ENCODE measurements around the gene RAD51B.

RAD51B gene

GRCh38 chr14:68369281-68370056, 549.9 kb downstream of the RAD51B start:
- H3K27ac ChIP-seq = no peak overlapping the region
- TF ChIP-seq CTCF (conservative IDR thresholded peaks at IDR 0.05) (no peak), ZFX (IDR thresholded peaks at IDR 0.05) (no peak)

- H3K27ac ChIP-seq = no peak overlapping the region
- TF ChIP-seq ZFX (IDR thresholded peaks at IDR 0.05) (no peak), CTCF (conservative IDR thresholded peaks at IDR 0.05) (no peak)
Measured at GRCh38 chr14:68370057-68370360, 550.4 kb downstream of the RAD51B start.

GRCh38 chr14:68372368-68372767, 552.8 kb downstream of the RAD51B start:
- TF ChIP-seq ZFX (IDR thresholded peaks at IDR 0.05) (no peak), CTCF (conservative IDR thresholded peaks at IDR 0.05) (no peak)

GRCh38 chr14:68373124-68373646, 553.6 kb downstream of the RAD51B start:
- no peak overlapping the region for H3K27ac ChIP-seq
- TF ChIP-seq ZFX (IDR thresholded peaks at IDR 0.05) (no peak), CTCF (conservative IDR thresholded peaks at IDR 0.05) (no peak)

More at GRCh38 chr14:68372368-68372767, 552.8 kb downstream of the RAD51B start:
- no peak overlapping the region for H3K27ac ChIP-seq

GRCh38 chr14:68373847-68374444, 554.4 kb downstream of the RAD51B start:
- TF ChIP-seq ZFX (IDR thresholded peaks at IDR 0.05) = no peak
- TF ChIP-seq CTCF (conservative IDR thresholded peaks at IDR 0.05) = no peak
- no peak overlapping the region for H3K27ac ChIP-seq

- TF ChIP-seq ZFX (IDR thresholded peaks at IDR 0.05) (no peak), CTCF (conservative IDR thresholded peaks at IDR 0.05) (no peak)
Measured at GRCh38 chr14:68374682-68375081, 555.1 kb downstream of the RAD51B start.

GRCh38 chr14:68375376-68375775, 555.8 kb downstream of the RAD51B start:
- TF ChIP-seq CTCF (conservative IDR thresholded peaks at IDR 0.05) = no peak
- no peak overlapping the region for H3K27ac ChIP-seq

More at GRCh38 chr14:68374682-68375081, 555.1 kb downstream of the RAD51B start:
- no peak overlapping the region for H3K27ac ChIP-seq

All from C4-2B (cell line).